HG03442 (cell line): ENCODE data around the gene SOX8.

Experiments used
- ATAC-seq: cut with Tn5 transposase; IDR thresholded peaks from one replicate; pipeline ENCODE4 v1.9.1; 2021; ENCODE audit warnings: mild to moderate bottlenecking, moderate library complexity; ENCODE audit not compliant: unreplicated experiment

Gene SOX8

GRCh38 chr16:972316-973002 is 9.1 kb upstream of the SOX8 start:
- ATAC-seq, result no peak

GRCh38 chr16:973366-973765 is 8.2 kb upstream of the SOX8 start:
- ATAC-seq, result no peak

GRCh38 chr16:974001-974601 is 7.5 kb upstream of the SOX8 start:
- no peak for ATAC-seq

- no peak for ATAC-seq
These were observed 6.8 kb upstream of the SOX8 start for GRCh38 chr16:974611-975261.

- no peak for ATAC-seq
These were observed 6.3 kb upstream of the SOX8 start for GRCh38 chr16:975291-975690.

GRCh38 chr16:976389-976931 is 5.1 kb upstream of the SOX8 start:
- ATAC-seq, result no peak

GRCh38 chr16:977081-977701 is 4.4 kb upstream of the SOX8 start:
- no peak for ATAC-seq

GRCh38 chr16:977896-978295 is 3.7 kb upstream of the SOX8 start:
- no peak for ATAC-seq

GRCh38 chr16:978403-978802 is 3.2 kb upstream of the SOX8 start:
- no peak for ATAC-seq

GRCh38 chr16:979147-979546 is 2.4 kb upstream of the SOX8 start:
- ATAC-seq, result no peak

- no peak for ATAC-seq
These were observed 1.5 kb upstream of the SOX8 start for GRCh38 chr16:979859-980594.

GRCh38 chr16:980595-980854 is 1.0 kb upstream of the SOX8 start:
- no peak for ATAC-seq

- ATAC-seq, result no peak
These were observed 824 bp downstream of the SOX8 start for GRCh38 chr16:982145-983043.

GRCh38 chr16:983044-984030 is 1.8 kb downstream of the SOX8 start:
- no peak for ATAC-seq

- no peak for ATAC-seq
These were observed 2.6 kb downstream of the SOX8 start for GRCh38 chr16:984121-984694.

- no peak for ATAC-seq
These were observed 3.4 kb downstream of the SOX8 start for GRCh38 chr16:984736-985636.

- no peak for ATAC-seq
These were observed 4.3 kb downstream of the SOX8 start for GRCh38 chr16:985646-986400.
